Esophagus squamous epithelium (tissue), 5 donors: ENCODE results near the gene SOCS6. TPM values are rescaled to one million over a fixed set of nuclear protein-coding genes. Genes with fewer than 3 reads are reported as not detected.

Source experiments
- DNase-seq: peaks from one replicate; lab custom pipeline; 2025; lab: John Stamatoyannopoulos, UW
- H3K27ac ChIP-seq, 4 donors: fragments of 200-600 bp; sonication (generic); one replicate each; pipeline ENCODE4 v1.5.1; 2016 to 2019; ENCODE audit warnings: mild to moderate bottlenecking in 1 of 4
- H3K27me3 ChIP-seq, 4 donors: fragments of 200-600 bp; sonication (generic); 1 replicate in 3 of 4; 2 replicates in 1 of 4; pipeline versions ENCODE4 v1.5.1 to v1.6.0; 2017 to 2021; ENCODE audit warnings: antibody characterized with exemption in 1 of 4
- H3K36me3 ChIP-seq, 3 donors: fragments of 200-600 bp; sonication (generic); one replicate each; pipeline ENCODE4 v1.5.1; 2016 to 2019
- H3K4me1 ChIP-seq, 3 donors: fragments of 200-600 bp; sonication (generic); one replicate each; pipeline ENCODE4 v1.5.1; 2017 to 2019
- H3K4me3 ChIP-seq, 4 donors: fragments of 200-600 bp; sonication (generic); 1 replicate in 3 of 4; 2 replicates in 1 of 4; pipeline ENCODE4 v1.5.1; 2016 to 2019; ENCODE audit warnings: mild to moderate bottlenecking in 2 of 4, moderate library complexity in 1 of 4
- H3K9me3 ChIP-seq, 3 donors: fragments of 200-600 bp; sonication (generic); one replicate each; pipeline ENCODE4 v1.5.1; 2016 to 2019
- POLR2A ChIP-seq, 4 donors: fragments of 450-650 bp; IDR thresholded peaks; one replicate each; pipeline ENCODE4 v1.6.1; 2017; ENCODE audit warnings: antibody characterized with exemption in 4 of 4, mild to moderate bottlenecking in 4 of 4, moderate library complexity in 3 of 4
- WGBS, 2 donors: methylation state at CpG; one replicate each; pipeline ENCODE4 v1.1.5; 2018; 5-methylcytosine and 5-hydroxymethylcytosine counted together
- intact Hi-C: fragments of 100-400 bp; cut with DNase I; formaldehyde crosslinking; loops from one replicate; pipeline ENCODE4 v1.15.0; 2022
- total RNA-seq, 4 donors: library from RNA; depleted of rRNA; stranded (reverse); fragments of >200 nt; gene quantifications; one replicate each; pipeline ENCODE4 v1.1.0, GENCODE V29; 2016
- TF ChIP-seq, protein P1 (sequence below), 6 experiments: fragments of 450-650 bp in 4 of 6; fragments of 200-600 bp in 2 of 6; sonication (generic) in 2 of 6; IDR thresholded peaks; one replicate each; pipeline ENCODE4 v1.5.1; 2016 to 2019; ENCODE audit warnings: antibody characterized with exemption in 6 of 6, mild to moderate bottlenecking in 4 of 6, moderate library complexity in 4 of 6
- donor health status: DM: yes; HTN: yes; CAD: no.

SOCS6 gene
- total RNA-seq, 4 donors from 2014 or later = 18.8 to 23.2 (median 19.9) TPM

DNA sequence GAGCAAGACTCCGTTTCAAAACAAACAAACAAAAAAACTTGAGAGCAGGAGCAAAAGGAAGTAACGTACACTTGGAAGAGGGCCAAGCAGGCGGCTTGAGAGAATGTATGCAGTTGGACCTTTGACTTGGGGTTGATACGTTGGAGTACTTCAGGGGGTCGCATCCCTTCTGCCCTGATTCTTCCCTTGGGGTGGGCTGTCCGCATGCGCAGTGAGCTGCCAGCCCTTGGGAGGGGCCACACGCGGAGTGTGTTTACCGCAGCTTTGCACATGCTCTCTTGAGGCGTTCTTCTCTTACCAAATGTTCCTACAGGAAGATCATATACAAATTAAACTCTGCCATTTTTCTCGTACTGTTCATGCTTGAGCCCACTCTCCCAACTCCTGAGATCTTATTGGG, 38.1 kb upstream of the SOCS6 start:
- 87 to 89% methylated on average over 12 of the region's 12 CpGs for WGBS, 2 donors
- Histone ChIP-seq H3K36me3 (no peaks in the 10 kb centered on the region), H3K9me3 (no peaks in the 10 kb centered on the region), H3K4me1 (no peaks in the 10 kb centered on the region), H3K27ac (no peak overlapping the region), H3K4me3 (no peak overlapping the region), H3K27me3 (no peaks in the 10 kb centered on the region)
- intact Hi-C loops = no loop called here
- TF ChIP-seq POLR2A (IDR thresholded peaks at IDR 0.05) = no peak
- TF ChIP-seq, protein P1, sequence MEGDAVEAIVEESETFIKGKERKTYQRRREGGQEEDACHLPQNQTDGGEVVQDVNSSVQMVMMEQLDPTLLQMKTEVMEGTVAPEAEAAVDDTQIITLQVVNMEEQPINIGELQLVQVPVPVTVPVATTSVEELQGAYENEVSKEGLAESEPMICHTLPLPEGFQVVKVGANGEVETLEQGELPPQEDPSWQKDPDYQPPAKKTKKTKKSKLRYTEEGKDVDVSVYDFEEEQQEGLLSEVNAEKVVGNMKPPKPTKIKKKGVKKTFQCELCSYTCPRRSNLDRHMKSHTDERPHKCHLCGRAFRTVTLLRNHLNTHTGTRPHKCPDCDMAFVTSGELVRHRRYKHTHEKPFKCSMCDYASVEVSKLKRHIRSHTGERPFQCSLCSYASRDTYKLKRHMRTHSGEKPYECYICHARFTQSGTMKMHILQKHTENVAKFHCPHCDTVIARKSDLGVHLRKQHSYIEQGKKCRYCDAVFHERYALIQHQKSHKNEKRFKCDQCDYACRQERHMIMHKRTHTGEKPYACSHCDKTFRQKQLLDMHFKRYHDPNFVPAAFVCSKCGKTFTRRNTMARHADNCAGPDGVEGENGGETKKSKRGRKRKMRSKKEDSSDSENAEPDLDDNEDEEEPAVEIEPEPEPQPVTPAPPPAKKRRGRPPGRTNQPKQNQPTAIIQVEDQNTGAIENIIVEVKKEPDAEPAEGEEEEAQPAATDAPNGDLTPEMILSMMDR (IDR thresholded peaks at IDR 0.05) = no peak
- no peak for DNase-seq

DNA sequence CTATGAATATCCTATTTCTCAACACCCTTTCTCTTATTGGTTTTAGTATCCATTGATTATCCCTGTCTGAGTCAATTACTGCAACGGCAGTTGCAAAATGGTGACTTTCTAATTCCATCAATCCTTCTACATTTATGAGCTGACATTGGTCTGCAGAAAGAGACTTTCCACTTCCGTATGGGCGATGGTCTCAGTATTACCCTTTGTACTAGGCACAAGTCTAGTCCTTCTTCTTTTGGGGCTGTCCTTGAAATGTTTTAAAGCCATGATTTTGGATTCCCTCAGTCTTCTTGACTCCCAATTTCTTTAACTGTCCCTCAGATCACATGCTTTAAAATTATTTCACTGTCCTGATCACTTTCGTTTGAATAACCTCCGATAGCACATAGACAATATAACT, 32.7 kb upstream of the SOCS6 start:
- intact Hi-C loops = no loop called here
- H3K36me3 ChIP-seq = no peaks in the 10 kb centered on the region

DNA sequence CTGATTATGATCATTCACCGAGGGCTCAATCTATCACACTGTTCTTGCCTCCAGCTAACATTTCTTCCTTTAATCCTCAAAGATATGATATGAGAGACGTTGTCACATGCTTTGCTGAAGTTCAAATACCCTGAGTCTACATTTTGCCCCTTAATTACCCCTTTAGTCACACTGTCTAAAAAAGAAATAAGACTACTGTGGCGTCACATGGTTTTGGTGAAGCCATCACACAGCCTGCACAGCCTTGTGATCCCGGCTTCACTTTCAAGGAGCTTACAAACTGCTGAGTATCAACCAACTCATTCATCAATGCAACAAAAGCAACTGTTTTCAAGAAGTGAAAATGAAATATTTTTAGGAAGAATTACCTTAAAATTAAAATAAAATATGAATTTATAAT, 31.9 kb upstream of the SOCS6 start:
- Histone ChIP-seq H3K36me3 (no peaks in the 10 kb centered on the region), H3K27ac (no peak overlapping the region), H3K9me3 (no peaks in the 10 kb centered on the region), H3K4me3 (no peak overlapping the region), H3K27me3 (no peaks in the 10 kb centered on the region), H3K4me1 (no peaks in the 10 kb centered on the region)
- WGBS, 2 donors = 65 to 73% methylated on average over 4 of the region's 4 CpGs
- DNase-seq = no peak
- intact Hi-C loops = no loop called here
- TF ChIP-seq, protein P1 (IDR thresholded peaks at IDR 0.05) = no peak
- no peak for TF ChIP-seq POLR2A (IDR thresholded peaks at IDR 0.05)

More for the DNA sequence above, 32.7 kb upstream of the SOCS6 start:
- Histone ChIP-seq H3K27ac (no peak overlapping the region), H3K4me3 (no peak overlapping the region), H3K9me3 (no peaks in the 10 kb centered on the region), H3K4me1 (no peaks in the 10 kb centered on the region), H3K27me3 (no peaks in the 10 kb centered on the region)
- DNase-seq = no peak
- TF ChIP-seq, protein P1 (IDR thresholded peaks at IDR 0.05) = no peak
- TF ChIP-seq POLR2A (IDR thresholded peaks at IDR 0.05) = no peak
- WGBS, 2 donors = 80 to 83% methylated on average over 5 of the region's 5 CpGs

DNA sequence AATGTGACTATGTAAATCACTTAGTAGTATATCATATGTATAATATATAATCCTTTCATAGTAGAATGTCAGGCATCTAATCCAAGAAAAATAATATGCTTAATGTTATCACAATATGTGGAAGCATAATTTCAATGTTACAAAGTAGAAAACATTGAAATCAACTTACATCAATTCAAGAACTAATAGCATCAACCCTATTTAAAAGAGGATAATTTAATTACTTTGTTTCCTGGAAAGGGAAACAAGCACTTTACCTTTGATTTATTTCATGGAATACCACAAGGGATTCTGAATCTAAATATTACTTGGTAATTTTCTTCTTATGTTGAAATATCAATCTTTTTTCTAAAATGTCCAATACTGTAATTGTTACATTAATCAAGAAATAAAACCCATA, 30.6 kb upstream of the SOCS6 start:
- no peak for TF ChIP-seq POLR2A (IDR thresholded peaks at IDR 0.05)
- TF ChIP-seq, protein P1 (IDR thresholded peaks at IDR 0.05) = no peak
- Histone ChIP-seq H3K27me3 (no peaks in the 10 kb centered on the region), H3K27ac (no peak overlapping the region), H3K9me3 (no peaks in the 10 kb centered on the region), H3K36me3 (no peaks in the 10 kb centered on the region), H3K4me1 (no peaks in the 10 kb centered on the region), H3K4me3 (no peak overlapping the region)
- no peak for DNase-seq
- intact Hi-C loops = no loop called here

DNA sequence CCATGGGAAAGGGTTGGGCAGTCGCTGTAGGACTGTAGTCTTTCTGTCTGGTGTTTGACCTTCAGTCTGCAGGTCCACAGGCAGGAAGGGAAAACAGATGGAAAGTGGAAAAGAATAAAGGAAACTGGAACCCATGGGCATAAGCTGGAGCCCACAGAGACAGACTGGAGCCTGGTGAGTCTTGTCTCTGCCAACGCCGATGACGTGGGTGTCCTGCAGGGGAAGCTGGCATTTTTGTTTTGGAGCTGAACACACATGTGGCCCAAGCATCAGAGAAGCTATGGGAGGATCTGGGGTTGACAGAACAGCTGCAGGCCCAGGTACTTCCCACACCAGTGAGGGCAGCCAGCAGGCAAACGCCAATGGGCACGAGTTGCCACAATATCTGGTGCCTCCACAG, 28.2 kb upstream of the SOCS6 start:
- no peak overlapping the region for H3K27ac ChIP-seq
- no peaks in the 10 kb centered on the region for H3K4me1 ChIP-seq
- 68 to 73% methylated on average over 6 of the region's 6 CpGs for WGBS, 2 donors
- no peaks in the 10 kb centered on the region for H3K36me3 ChIP-seq
- H3K4me3 ChIP-seq = no peak overlapping the region
- no peaks in the 10 kb centered on the region for H3K27me3 ChIP-seq
- intact Hi-C loops = no loop called here
- DNase-seq = no peak
- no peaks in the 10 kb centered on the region for H3K9me3 ChIP-seq
- TF ChIP-seq, protein P1 (IDR thresholded peaks at IDR 0.05) = no peak
- no peak for TF ChIP-seq POLR2A (IDR thresholded peaks at IDR 0.05)
